Esophagus squamous epithelium (tissue), 5 donors: ENCODE results near the gene P2RY13. TPM values are rescaled to one million over a fixed set of nuclear protein-coding genes. Genes with fewer than 3 reads are reported as not detected.

Source experiments
- DNase-seq: peaks from one replicate; lab custom pipeline; 2025; lab: John Stamatoyannopoulos, UW
- H3K27ac ChIP-seq, 4 donors: fragments of 200-600 bp; sonication (generic); one replicate each; pipeline ENCODE4 v1.5.1; 2016 to 2019; ENCODE audit warnings: mild to moderate bottlenecking in 1 of 4
- H3K27me3 ChIP-seq, 4 donors: fragments of 200-600 bp; sonication (generic); 1 replicate in 3 of 4; 2 replicates in 1 of 4; pipeline versions ENCODE4 v1.5.1 to v1.6.0; 2017 to 2021; ENCODE audit warnings: antibody characterized with exemption in 1 of 4
- H3K36me3 ChIP-seq, 3 donors: fragments of 200-600 bp; sonication (generic); one replicate each; pipeline ENCODE4 v1.5.1; 2016 to 2019
- H3K4me1 ChIP-seq, 3 donors: fragments of 200-600 bp; sonication (generic); one replicate each; pipeline ENCODE4 v1.5.1; 2017 to 2019
- H3K4me3 ChIP-seq, 4 donors: fragments of 200-600 bp; sonication (generic); 1 replicate in 3 of 4; 2 replicates in 1 of 4; pipeline ENCODE4 v1.5.1; 2016 to 2019; ENCODE audit warnings: mild to moderate bottlenecking in 2 of 4, moderate library complexity in 1 of 4
- H3K9me3 ChIP-seq, 3 donors: fragments of 200-600 bp; sonication (generic); one replicate each; pipeline ENCODE4 v1.5.1; 2016 to 2019
- POLR2A ChIP-seq, 4 donors: fragments of 450-650 bp; IDR thresholded peaks; one replicate each; pipeline ENCODE4 v1.6.1; 2017; ENCODE audit warnings: antibody characterized with exemption in 4 of 4, mild to moderate bottlenecking in 4 of 4, moderate library complexity in 3 of 4
- WGBS, 2 donors: methylation state at CpG; one replicate each; pipeline ENCODE4 v1.1.5; 2018; 5-methylcytosine and 5-hydroxymethylcytosine counted together
- intact Hi-C: fragments of 100-400 bp; cut with DNase I; formaldehyde crosslinking; loops from one replicate; pipeline ENCODE4 v1.15.0; 2022
- total RNA-seq, 4 donors: library from RNA; depleted of rRNA; stranded (reverse); fragments of >200 nt; gene quantifications; one replicate each; pipeline ENCODE4 v1.1.0, GENCODE V29; 2016
- TF ChIP-seq, protein P1 (sequence below), 6 experiments: fragments of 450-650 bp in 4 of 6; fragments of 200-600 bp in 2 of 6; sonication (generic) in 2 of 6; IDR thresholded peaks; one replicate each; pipeline ENCODE4 v1.5.1; 2016 to 2019; ENCODE audit warnings: antibody characterized with exemption in 6 of 6, mild to moderate bottlenecking in 4 of 6, moderate library complexity in 4 of 6
- donor health status: DM: yes; HTN: yes; CAD: no.

The P2RY13 gene
- total RNA-seq, 4 donors from 2014 or later, result 0.18 to 3.1 (median 1.2) TPM; not detected in 1

DNA sequence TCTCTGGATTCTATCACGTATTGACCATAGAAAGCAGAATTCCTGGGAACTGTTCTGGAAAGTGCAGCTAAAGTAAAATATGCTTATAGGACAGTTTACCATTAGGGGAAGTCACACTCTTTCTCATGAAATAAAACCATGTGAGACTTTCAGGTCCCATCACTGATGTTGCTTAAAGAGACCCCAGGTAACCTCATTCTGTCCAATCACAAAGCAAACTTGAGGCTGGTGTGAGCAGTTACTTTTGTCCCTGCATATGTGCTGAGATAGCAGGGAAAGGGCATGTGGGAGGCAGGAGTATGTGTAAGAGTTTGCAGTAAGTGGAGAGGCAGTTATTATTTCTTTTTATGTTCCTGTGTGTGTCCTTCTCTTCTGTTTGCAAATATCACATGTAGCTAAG is 28.8 kb downstream of the P2RY13 start:
- peaks cover 8 to 41% (median 15%) of the 10 kb centered on the region in 3 donors for H3K4me1 ChIP-seq
- no peak overlapping the region for H3K27ac ChIP-seq
- intact Hi-C loops, result no loop called here
- H3K36me3 ChIP-seq, result peaks cover 0 to 51% (median 0%) of the 10 kb centered on the region in 3 donors
- DNase-seq, result no peak
- H3K4me3 ChIP-seq, result no peak overlapping the region
- 81% methylated on average over 1 of the region's 1 CpG; no CpG with 5 or more reads in 1 of the 2 donors for WGBS, 2 donors
- H3K9me3 ChIP-seq, result no peaks in the 10 kb centered on the region
- no peaks in the 10 kb centered on the region for H3K27me3 ChIP-seq
- TF ChIP-seq POLR2A (IDR thresholded peaks at IDR 0.05), result no peak
- TF ChIP-seq, protein P1, sequence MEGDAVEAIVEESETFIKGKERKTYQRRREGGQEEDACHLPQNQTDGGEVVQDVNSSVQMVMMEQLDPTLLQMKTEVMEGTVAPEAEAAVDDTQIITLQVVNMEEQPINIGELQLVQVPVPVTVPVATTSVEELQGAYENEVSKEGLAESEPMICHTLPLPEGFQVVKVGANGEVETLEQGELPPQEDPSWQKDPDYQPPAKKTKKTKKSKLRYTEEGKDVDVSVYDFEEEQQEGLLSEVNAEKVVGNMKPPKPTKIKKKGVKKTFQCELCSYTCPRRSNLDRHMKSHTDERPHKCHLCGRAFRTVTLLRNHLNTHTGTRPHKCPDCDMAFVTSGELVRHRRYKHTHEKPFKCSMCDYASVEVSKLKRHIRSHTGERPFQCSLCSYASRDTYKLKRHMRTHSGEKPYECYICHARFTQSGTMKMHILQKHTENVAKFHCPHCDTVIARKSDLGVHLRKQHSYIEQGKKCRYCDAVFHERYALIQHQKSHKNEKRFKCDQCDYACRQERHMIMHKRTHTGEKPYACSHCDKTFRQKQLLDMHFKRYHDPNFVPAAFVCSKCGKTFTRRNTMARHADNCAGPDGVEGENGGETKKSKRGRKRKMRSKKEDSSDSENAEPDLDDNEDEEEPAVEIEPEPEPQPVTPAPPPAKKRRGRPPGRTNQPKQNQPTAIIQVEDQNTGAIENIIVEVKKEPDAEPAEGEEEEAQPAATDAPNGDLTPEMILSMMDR (IDR thresholded peaks at IDR 0.05), result no peak

DNA sequence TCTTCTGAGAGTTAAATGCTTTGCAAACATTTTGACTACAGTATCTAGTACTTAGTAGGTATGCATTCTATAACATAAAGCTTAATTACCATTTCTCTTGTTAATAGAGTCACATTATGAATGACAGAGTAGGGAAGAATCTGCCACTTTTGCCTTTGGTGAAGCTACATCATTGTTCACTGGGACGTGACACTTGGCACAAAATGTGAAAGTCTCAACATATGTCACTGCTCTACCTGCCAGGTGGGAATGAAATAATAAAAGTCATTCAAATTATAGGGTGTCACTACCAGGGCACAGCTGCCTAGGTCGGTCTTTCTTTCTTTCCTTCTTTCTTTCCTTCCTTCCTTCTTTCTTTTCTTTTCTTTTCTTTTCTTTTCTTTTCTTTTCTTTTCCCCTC is 30.3 kb downstream of the P2RY13 start:
- DNase-seq, result no peak
- intact Hi-C loops, result no loop called here
- H3K9me3 ChIP-seq, result no peaks in the 10 kb centered on the region
- no peak overlapping the region for H3K27ac ChIP-seq
- H3K36me3 ChIP-seq, result peaks cover 0 to 66% (median 0%) of the 10 kb centered on the region in 3 donors
- H3K27me3 ChIP-seq, result no peaks in the 10 kb centered on the region
- H3K4me1 ChIP-seq, result peaks cover 0 to 25% (median 1%) of the 10 kb centered on the region in 3 donors
- TF ChIP-seq, protein P1 (IDR thresholded peaks at IDR 0.05), result no peak
- TF ChIP-seq POLR2A (IDR thresholded peaks at IDR 0.05), result no peak
- no peak overlapping the region for H3K4me3 ChIP-seq
- 58 to 72% methylated on average over 2 of the region's 2 CpGs for WGBS, 2 donors

DNA sequence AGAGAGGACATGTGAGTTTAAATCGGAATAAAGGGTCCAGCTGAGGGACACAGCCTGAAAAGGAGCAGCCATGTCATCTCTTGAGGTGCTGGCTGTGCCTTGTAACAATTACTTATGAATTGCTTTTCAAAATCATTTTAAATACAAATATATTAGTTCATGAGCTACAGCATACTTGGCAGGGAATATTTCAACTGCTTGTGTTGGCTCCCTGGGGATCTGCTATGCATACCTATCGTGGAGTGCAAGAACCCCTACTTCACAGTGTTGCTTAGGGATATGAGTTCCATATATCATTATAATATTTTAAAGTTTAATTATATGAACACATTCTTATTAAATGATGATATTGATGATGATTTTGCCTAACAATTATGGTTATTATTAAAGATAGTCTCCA is 31.9 kb downstream of the P2RY13 start:
- Histone ChIP-seq H3K27me3 (no peaks in the 10 kb centered on the region), H3K36me3 (peaks cover 0 to 78% (median 0%) of the 10 kb centered on the region in 3 donors), H3K4me1 (peaks cover 0 to 12% (median 0%) of the 10 kb centered on the region in 3 donors), H3K4me3 (no peak overlapping the region), H3K27ac (no peak overlapping the region), H3K9me3 (no peaks in the 10 kb centered on the region)
- intact Hi-C loops, result no loop called here
- WGBS, 2 donors, result 64 to 84% methylated on average over 2 of the region's 2 CpGs
- DNase-seq, result no peak
- no peak for TF ChIP-seq POLR2A (IDR thresholded peaks at IDR 0.05)
- TF ChIP-seq, protein P1 (IDR thresholded peaks at IDR 0.05), result no peak

DNA sequence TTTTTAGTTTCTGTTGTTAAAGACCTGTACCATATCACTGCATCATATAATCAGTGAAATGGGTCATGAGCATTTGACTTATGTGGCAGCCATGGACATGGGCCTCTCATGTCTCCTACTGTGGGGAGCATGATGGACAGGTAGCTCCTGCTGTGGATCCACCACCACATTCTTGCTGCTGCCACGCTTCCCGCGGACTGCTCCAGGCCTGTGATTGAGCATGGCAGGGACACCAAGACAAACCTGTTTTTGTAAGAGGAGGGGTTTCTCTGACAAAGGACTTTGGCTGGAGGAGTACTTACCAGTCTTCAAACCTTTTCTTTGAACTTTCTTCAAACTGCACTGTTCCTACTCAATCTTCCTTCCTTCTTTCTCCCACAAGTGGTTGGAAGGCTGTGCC is 33.1 kb downstream of the P2RY13 start:
- no peak for DNase-seq

DNA sequence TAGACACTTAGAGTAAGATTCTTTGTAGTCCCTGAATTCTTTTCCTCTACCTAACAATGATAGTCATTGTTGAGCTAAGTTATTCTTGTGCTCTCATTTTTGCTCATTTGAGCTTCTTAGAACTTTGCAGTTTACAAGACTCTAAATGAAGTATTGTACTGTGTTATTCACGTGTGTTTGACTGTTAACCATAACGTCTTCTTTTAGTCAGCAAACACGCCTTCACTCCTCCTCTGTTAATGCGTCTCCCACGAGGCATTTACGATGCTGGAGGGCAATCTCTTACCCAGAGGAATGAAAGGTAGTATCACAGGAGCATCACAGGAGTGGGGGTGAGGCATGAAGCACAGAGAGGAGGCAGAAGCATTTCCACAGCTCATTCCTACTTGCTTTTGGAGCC is 36.2 kb downstream of the P2RY13 start:
- peaks cover 0 to 49% (median 0%) of the 10 kb centered on the region in 3 donors for H3K36me3 ChIP-seq
- no peaks in the 10 kb centered on the region for H3K9me3 ChIP-seq
- DNase-seq, result no peak
- no peak overlapping the region for H3K4me3 ChIP-seq
- intact Hi-C loops, result no loop called here
- no peaks in the 10 kb centered on the region for H3K4me1 ChIP-seq
- no peak for TF ChIP-seq POLR2A (IDR thresholded peaks at IDR 0.05)
- TF ChIP-seq, protein P1 (IDR thresholded peaks at IDR 0.05), result no peak
- no peak overlapping the region for H3K27ac ChIP-seq
- WGBS, 2 donors, result 40 to 56% methylated on average over 6 of the region's 6 CpGs
- no peaks in the 10 kb centered on the region for H3K27me3 ChIP-seq

More for the DNA sequence above, 33.1 kb downstream of the P2RY13 start:
- H3K4me1 ChIP-seq, result peaks cover 0 to under 1% (median 0%) of the 10 kb centered on the region in 3 donors
- no peak overlapping the region for H3K4me3 ChIP-seq
- H3K27ac ChIP-seq, result no peak overlapping the region
- WGBS, 2 donors, result 67 to 88% methylated on average over 3 of the region's 3 CpGs
- peaks cover 0 to 78% (median 0%) of the 10 kb centered on the region in 3 donors for H3K36me3 ChIP-seq
- H3K27me3 ChIP-seq, result no peaks in the 10 kb centered on the region
- no peak for TF ChIP-seq POLR2A (IDR thresholded peaks at IDR 0.05)
- TF ChIP-seq, protein P1 (IDR thresholded peaks at IDR 0.05), result no peak
- intact Hi-C loops, result no loop called here
- H3K9me3 ChIP-seq, result no peaks in the 10 kb centered on the region
